Measurements from ENCODE around the gene ELAVL2. TPM values are rescaled to one million over a fixed set of nuclear protein-coding genes. Genes with fewer than 3 reads are reported as not detected.

Gene ELAVL2
- total RNA-seq, 4 donors from 2014 or later = under 0.01 to 1.4 (median 0.84) TPM

DNA sequence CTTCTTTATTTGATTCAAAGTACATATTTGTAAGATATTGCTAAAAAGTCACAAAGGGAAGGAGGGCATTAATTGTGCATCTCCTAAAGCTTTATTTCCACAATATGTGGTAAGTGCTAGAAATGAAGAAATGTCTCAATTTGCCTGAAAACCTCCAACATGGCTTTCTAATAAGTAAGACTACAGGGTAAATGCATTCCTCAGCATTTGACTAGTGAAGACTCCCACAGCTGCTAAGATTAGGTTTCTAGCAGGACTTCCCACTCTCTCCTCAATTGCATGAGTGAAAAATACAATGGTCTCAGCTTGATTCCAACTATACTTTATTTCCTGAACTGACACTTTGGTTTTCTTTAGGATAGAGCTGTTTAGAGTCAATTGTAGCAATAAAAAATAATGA, 162.1 kb downstream of the ELAVL2 start:
- H3K4me3 ChIP-seq = no peak overlapping the region
- TF ChIP-seq, protein P1, sequence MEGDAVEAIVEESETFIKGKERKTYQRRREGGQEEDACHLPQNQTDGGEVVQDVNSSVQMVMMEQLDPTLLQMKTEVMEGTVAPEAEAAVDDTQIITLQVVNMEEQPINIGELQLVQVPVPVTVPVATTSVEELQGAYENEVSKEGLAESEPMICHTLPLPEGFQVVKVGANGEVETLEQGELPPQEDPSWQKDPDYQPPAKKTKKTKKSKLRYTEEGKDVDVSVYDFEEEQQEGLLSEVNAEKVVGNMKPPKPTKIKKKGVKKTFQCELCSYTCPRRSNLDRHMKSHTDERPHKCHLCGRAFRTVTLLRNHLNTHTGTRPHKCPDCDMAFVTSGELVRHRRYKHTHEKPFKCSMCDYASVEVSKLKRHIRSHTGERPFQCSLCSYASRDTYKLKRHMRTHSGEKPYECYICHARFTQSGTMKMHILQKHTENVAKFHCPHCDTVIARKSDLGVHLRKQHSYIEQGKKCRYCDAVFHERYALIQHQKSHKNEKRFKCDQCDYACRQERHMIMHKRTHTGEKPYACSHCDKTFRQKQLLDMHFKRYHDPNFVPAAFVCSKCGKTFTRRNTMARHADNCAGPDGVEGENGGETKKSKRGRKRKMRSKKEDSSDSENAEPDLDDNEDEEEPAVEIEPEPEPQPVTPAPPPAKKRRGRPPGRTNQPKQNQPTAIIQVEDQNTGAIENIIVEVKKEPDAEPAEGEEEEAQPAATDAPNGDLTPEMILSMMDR (IDR thresholded peaks at IDR 0.05) = no peak
- no peak for TF ChIP-seq EP300 (IDR thresholded peaks at IDR 0.05)
- intact Hi-C loops (cut with DNase I) = no loop called here
- H3K27ac ChIP-seq (replicated peaks in 1 of 4) = no peak overlapping the region
- no peaks in the 10 kb centered on the region for H3K27me3 ChIP-seq
- no peak for DNase-seq (ENCODE audit: extremely low spot score)
- no peaks in the 10 kb centered on the region for H3K36me3 ChIP-seq
- no peaks in the 10 kb centered on the region for H3K9me3 ChIP-seq
- H3K4me1 ChIP-seq = peaks cover 0 to under 1% (median 0%) of the 10 kb centered on the region in 4 donors

DNA sequence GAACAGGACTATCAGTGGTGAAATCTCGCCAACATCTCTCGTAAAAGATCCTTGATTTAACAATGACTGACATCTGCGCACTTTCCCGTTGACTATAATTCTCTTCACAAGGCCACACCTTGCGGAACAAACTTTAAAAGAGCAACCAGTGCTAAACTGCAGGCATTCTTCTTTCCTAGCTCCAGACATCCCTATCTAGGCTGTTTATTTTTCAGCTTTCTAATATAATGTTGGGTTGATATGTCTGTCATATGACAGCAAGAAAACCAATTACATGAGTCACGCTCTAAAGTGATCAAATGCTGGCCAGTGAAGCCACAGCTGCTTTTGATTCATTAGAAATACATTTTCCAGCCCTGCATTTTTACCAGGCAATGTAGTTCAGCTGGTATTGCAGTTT, 162.5 kb downstream of the ELAVL2 start:
- no peaks in the 10 kb centered on the region for H3K9me3 ChIP-seq
- TF ChIP-seq, protein P1 (IDR thresholded peaks at IDR 0.05) = no peak
- no peak for TF ChIP-seq EP300 (IDR thresholded peaks at IDR 0.05)
- intact Hi-C loops (cut with DNase I) = no loop called here

DNA sequence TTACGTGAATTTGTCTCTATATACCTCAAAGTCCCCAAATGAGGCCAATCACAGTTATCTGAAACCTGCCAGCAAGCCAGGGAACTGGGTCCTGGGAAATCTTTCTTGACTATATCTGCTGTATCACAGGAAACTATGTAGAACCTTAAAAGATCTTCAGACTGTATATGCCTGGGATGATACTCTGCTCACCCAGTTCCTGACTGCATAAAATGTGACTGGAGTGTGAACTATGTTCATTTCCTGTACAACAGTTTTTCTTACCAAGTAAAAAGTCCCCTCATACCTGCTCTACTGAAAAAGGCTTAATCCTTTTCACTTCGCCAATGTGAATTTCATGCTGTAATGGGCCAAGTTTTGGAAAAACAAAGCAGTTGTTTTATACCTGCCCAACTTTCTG, 162.9 kb downstream of the ELAVL2 start:
- DNase-seq (ENCODE audit: extremely low spot score) = no peak
- Histone ChIP-seq H3K4me1 (peaks cover 0 to 7% (median 0%) of the 10 kb centered on the region in 4 donors), H3K27me3 (no peaks in the 10 kb centered on the region), H3K4me3 (no peak overlapping the region), H3K9me3 (no peaks in the 10 kb centered on the region), H3K27ac (replicated peaks in 1 of 4) (no peak overlapping the region), H3K36me3 (no peaks in the 10 kb centered on the region)
- TF ChIP-seq, protein P1 (IDR thresholded peaks at IDR 0.05) = no peak
- TF ChIP-seq POLR2A (IDR thresholded peaks at IDR 0.05; ENCODE audit: low read depth) (no peak), EP300 (IDR thresholded peaks at IDR 0.05) (no peak), POLR2AphosphoS5 (IDR thresholded peaks at IDR 0.05) (no peak)
- intact Hi-C loops (cut with DNase I) = no loop called here
- WGBS = 90% methylated on average over 2 of the region's 2 CpGs

More for the DNA sequence above, 162.5 kb downstream of the ELAVL2 start:
- Histone ChIP-seq H3K4me1 (peaks cover 0 to 5% (median 0%) of the 10 kb centered on the region in 4 donors), H3K27ac (replicated peaks in 1 of 4) (no peak overlapping the region), H3K4me3 (no peak overlapping the region), H3K36me3 (no peaks in the 10 kb centered on the region), H3K27me3 (no peaks in the 10 kb centered on the region)
- WGBS = 85% methylated on average over 6 of the region's 6 CpGs
- peak; percentile 17 for DNase-seq (ENCODE audit: extremely low spot score)

DNA sequence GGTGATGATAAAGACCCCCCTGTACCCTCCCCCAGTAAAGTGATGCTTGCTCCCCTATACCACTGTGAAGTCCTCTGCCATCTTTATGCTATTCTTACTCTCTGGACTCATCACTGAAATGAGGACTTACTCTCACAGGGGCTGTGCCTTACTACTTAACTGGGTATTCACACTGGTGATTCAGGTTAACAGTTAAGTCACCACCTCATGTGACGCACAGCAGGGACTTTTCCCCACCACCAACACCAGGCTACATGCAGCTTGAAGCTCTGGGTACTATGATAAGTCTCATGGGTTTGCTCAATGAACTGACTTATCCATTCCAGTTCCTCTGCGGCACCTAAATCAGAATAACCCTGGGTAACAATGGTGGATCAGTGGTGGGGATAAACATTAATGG, 163.7 kb downstream of the ELAVL2 start:
- intact Hi-C loops (cut with DNase I) = no loop called here
- H3K4me1 ChIP-seq = peaks cover 0 to 7% (median 0%) of the 10 kb centered on the region in 4 donors
- H3K27me3 ChIP-seq = no peaks in the 10 kb centered on the region
- 97% methylated on average over 2 of the region's 2 CpGs for WGBS
- no peaks in the 10 kb centered on the region for H3K36me3 ChIP-seq
- H3K4me3 ChIP-seq = no peak overlapping the region
- no peaks in the 10 kb centered on the region for H3K9me3 ChIP-seq
- no peak for TF ChIP-seq POLR2AphosphoS5 (IDR thresholded peaks at IDR 0.05)
- TF ChIP-seq, protein P1 (IDR thresholded peaks at IDR 0.05) = no peak
- H3K27ac ChIP-seq (replicated peaks in 1 of 4) = no peak overlapping the region
- no peak for DNase-seq (ENCODE audit: extremely low spot score)

DNA sequence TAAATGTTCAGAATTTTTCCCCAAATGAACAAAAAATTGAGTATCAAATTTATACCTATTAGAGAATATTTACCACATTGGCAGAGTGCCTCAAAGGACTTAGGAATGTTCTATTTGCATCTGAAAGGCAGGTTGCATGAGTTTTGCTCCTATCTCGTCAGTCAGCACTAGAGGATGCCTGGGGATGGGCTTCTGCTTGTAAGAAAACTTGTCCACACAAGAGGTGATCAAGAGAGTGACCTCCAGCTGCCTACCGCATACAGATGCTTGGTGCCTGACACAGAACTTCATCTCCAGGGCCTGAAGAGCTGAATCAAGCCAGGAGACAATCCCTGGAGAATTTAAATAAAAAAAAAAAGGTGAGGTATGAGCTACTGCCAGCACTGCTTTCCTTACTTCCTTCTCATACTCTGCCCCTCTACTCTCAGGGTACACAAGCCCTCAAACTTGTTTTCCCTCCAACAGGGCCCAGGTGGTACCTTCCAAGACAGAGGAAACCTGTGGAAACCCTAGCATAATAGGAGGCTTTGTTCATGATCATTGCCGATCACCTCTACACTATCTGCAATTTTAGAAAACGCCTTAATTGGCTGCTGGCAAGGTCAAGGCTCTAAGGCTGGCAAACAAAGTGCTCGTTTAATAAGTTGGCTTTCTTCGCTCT, 166.6 kb downstream of the ELAVL2 start:
- H3K4me1 ChIP-seq = peaks cover 0 to 7% (median 0%) of the 10 kb centered on the region in 4 donors
- no peaks in the 10 kb centered on the region for H3K9me3 ChIP-seq
- H3K36me3 ChIP-seq = no peaks in the 10 kb centered on the region
- no peak overlapping the region for H3K4me3 ChIP-seq
- H3K27me3 ChIP-seq = no peaks in the 10 kb centered on the region
- WGBS = 75% methylated on average over 6 of the region's 6 CpGs
- intact Hi-C loops (cut with DNase I) = no loop called here
- no peak overlapping the region for H3K27ac ChIP-seq (replicated peaks in 1 of 4)
- TF ChIP-seq POLR2AphosphoS5 (IDR thresholded peaks at IDR 0.05) = no peak
- TF ChIP-seq POLR2A (IDR thresholded peaks at IDR 0.05; ENCODE audit: low read depth) = no peak
- TF ChIP-seq EP300 (IDR thresholded peaks at IDR 0.05) = no peak
- TF ChIP-seq, protein P1 (IDR thresholded peaks at IDR 0.05) = no peak
- DNase-seq (ENCODE audit: extremely low spot score) = peak; percentile 66
